ENCODE measurements around the gene RELL1.

RELL1 gene

DNA sequence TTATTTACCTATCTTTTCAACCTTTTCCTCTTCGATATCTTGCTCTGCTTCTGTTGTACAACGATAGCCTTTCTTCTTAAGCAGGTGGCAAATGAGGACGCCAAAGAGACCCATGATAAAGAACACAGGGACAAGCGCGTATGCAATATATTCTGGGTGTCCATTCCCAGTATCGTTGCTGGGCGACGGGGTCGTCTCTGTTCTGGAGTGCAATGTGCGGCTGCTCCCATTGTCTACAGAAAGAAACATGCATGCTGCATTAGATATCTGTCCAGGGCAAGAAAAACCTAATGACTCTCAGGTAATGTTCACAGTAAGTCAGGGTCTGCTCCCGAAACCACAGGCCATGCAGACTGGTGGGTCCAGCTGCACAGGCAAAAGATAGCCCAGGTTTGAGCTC lies 36.9 kb downstream of the RELL1 start:
- no peak for DNase-seq
- TF ChIP-seq POLR2A (IDR thresholded peaks at IDR 0.05; ENCODE audit: low read length): no peak
- TF ChIP-seq GATA1 (IDR thresholded peaks at IDR 0.05; ENCODE audit: low read depth, low read length): no peak

GRCh38 chr4:37648084-37648817 lies 37.9 kb downstream of the RELL1 start:
- no peak for TF ChIP-seq GATA1 (IDR thresholded peaks at IDR 0.05; ENCODE audit: low read depth, low read length)
- no peak for TF ChIP-seq POLR2A (IDR thresholded peaks at IDR 0.05; ENCODE audit: low read length)
- peak in 1 of 2 experiments; percentile 18 for DNase-seq

GRCh38 chr4:37646247-37646646 lies 39.9 kb downstream of the RELL1 start:
- TF ChIP-seq GATA1 (IDR thresholded peaks at IDR 0.05; ENCODE audit: low read depth, low read length) (no peak), POLR2A (IDR thresholded peaks at IDR 0.05; ENCODE audit: low read length) (no peak)

GRCh38 chr4:37645736-37646135 lies 40.4 kb downstream of the RELL1 start:
- TF ChIP-seq POLR2A (IDR thresholded peaks at IDR 0.05; ENCODE audit: low read length) (no peak), GATA1 (IDR thresholded peaks at IDR 0.05; ENCODE audit: low read depth, low read length) (no peak)

More at GRCh38 chr4:37646247-37646646, 39.9 kb downstream of the RELL1 start:
- DNase-seq: no peak

DNA sequence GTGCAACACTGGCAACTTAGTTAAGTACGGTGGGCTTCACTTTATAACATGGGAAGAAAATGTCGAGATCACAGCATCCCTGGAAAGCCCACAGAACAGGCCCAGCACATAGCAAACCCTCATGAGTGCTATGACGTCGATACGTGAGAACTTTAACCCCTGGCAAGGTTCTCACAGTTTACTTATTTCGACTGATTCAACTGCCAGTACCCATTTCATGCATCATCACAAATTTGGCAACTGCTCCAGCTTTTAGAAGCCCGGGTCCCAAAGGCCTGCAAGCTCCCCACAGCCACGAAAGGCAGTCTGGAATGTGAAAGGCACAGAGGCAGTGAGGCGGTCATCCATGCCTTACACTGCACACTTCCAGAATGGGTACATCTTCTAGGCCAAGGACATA lies 41.2 kb downstream of the RELL1 start:
- DNase-seq: no peak
- no peak for TF ChIP-seq GATA1 (IDR thresholded peaks at IDR 0.05; ENCODE audit: low read depth, low read length)
- TF ChIP-seq POLR2A (IDR thresholded peaks at IDR 0.05; ENCODE audit: low read length): no peak

More at GRCh38 chr4:37645736-37646135, 40.4 kb downstream of the RELL1 start:
- no peak for DNase-seq

DNA sequence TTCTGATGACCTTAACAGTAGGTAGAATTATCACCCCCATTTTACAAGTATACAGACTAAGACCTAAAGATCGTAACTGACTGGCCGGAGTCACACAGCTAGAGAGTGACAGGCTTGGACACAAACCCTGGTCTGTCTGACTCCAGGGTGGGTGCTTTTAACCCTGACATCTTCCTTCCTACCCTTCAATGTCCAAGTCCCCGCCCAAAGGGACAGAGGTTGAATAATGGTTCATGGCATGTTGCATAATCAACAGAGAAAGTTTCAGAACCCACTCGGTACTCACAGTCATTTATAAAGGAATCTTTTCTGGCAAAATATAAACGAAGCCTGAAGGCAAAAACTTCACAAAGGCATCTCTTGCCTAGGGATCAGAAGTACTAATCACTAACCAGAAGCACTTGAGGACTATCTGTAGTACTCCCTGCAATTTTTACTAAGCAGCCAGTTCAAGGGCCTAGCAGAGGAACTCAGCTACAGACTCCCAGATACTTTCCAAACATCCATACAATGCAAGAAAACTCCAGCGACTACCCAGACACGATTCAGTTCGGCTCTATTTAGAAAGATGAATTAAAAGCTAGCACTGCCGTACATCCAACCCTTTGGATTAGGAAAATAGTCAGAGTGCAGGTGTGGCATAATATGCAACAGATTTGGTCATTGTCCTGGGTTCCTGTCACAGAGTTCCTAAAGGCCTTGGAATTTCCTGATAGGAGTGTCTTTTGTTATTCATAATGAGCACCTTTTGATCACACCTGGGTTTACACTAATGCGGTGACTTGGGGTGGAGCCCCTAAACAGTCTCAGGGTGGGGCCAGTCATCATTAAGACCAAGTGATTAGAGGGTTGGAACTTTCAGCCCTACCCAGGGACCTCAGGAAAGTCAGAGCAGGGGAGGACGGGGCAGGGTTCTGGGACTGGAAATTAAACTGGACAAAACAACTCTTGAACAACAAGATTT lies 44.0 kb downstream of the RELL1 start:
- TF ChIP-seq POLR2A (IDR thresholded peaks at IDR 0.05; ENCODE audit: low read length) (no peak), GATA1 (IDR thresholded peaks at IDR 0.05; ENCODE audit: low read depth, low read length) (no peak)
- DNase-seq: no peak

- no peak for TF ChIP-seq POLR2A (IDR thresholded peaks at IDR 0.05; ENCODE audit: low read length)
- TF ChIP-seq GATA1 (IDR thresholded peaks at IDR 0.05; ENCODE audit: low read depth, low read length): no peak
- DNase-seq: no peak
Measured at GRCh38 chr4:37641352-37641751, 44.8 kb downstream of the RELL1 start.

DNA sequence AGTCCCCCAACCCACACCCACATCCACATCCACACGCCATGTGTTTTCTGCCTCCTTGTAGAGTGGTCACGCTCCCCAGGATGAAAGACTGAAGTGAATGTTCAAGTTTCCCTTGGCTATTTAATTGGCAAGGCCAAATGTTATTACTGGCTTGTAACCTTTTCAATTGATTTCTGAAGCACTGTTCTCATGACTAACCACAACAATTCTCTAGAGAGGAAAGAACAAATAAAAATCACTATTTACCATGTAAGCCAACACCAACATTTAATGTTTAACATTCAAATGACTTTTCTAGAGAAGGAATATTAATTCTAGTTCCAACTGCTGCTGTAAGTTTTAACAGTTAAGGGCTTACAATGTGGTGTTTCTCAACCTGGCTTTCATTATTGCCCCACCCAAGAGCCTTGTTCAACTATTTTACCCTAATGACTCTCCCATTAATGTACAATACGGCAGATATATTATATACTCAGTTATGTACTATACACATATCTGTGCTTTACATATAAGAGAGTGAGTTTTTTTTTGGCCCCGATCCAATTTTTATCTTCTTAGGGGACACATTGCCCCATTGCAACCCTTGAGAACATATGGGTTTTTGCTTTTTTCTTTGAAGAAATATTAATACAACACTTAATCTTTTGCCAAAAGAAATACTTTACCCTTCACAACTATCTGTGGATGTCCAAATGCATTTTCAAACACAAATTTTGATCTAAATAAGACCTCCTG lies 46.5 kb downstream of the RELL1 start:
- peak in 1 of 2 experiments; percentile 5 for DNase-seq
- TF ChIP-seq GATA1 (IDR thresholded peaks at IDR 0.05; ENCODE audit: low read depth, low read length) (no peak), POLR2A (IDR thresholded peaks at IDR 0.05; ENCODE audit: low read length) (no peak)

DNA sequence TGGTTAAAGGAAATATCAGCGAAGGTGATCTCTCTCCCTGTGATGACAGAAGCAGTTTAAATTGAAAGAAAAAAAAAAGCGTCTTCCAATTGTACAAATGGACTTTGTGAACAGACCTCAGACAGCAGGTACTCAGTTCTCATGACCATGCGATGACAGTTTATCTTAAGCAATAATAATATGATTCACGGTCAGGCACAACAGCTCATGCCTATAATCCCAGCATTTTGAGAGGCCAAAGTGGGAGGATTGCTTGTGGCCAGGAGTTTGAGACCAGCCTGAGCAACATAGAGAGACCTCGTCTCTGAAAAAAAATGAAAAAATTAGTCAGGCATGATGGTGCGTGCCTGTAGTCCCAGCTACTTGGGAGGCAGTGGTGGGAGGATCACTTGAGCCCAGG lies 51.0 kb downstream of the RELL1 start:
- no peak for TF ChIP-seq POLR2A (IDR thresholded peaks at IDR 0.05; ENCODE audit: low read length)
- no peak for TF ChIP-seq GATA1 (IDR thresholded peaks at IDR 0.05; ENCODE audit: low read depth, low read length)
- DNase-seq: no peak

GRCh38 chr4:37634180-37634579 lies 52.0 kb downstream of the RELL1 start:
- DNase-seq: no peak
- TF ChIP-seq GATA1 (IDR thresholded peaks at IDR 0.05; ENCODE audit: low read depth, low read length): no peak
- no peak for TF ChIP-seq POLR2A (IDR thresholded peaks at IDR 0.05; ENCODE audit: low read length)

DNA sequence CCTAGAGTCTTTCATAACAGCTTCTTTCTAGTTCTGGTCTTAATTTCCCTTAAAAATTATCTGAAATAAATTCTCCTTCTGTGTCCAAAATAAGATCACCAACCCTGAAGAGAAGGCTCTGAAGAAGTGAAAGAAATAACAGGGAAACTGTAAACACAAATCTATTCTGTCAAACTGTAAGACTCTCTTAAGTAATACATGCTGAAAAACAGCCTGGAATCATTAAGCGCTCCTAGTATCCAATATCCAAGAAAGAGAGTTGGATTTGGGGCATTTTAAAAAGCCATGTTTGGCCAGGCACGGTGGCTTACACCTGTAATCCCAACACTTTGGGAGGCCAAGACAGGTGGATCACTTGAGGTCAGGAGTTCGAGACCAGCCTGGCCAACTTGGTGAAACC lies 53.3 kb downstream of the RELL1 start:
- no peak for DNase-seq
- TF ChIP-seq GATA1 (IDR thresholded peaks at IDR 0.05; ENCODE audit: low read depth, low read length) (no peak), POLR2A (IDR thresholded peaks at IDR 0.05; ENCODE audit: low read length) (no peak)

DNA sequence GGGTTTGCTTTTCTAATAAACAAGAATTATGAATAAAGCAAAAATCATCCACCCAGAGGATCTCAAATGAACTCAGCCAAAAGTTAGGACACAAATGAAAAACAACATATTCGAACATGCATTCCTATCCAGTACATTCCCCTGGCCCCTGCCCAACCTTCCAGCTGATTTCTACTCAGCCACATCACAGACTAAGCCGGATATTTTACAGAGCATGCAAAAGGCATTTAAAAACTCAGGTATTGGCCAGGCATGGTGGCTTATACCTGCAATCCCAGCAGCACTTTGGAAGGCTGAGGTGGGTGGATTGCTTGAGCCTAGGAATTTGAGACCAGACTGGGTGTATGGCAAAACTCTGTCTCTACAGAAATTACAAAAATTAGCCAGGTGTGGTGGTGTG lies 54.6 kb downstream of the RELL1 start:
- TF ChIP-seq POLR2A (IDR thresholded peaks at IDR 0.05; ENCODE audit: low read length): no peak
- TF ChIP-seq GATA1 (IDR thresholded peaks at IDR 0.05; ENCODE audit: low read depth, low read length): no peak
- no peak for DNase-seq

DNA sequence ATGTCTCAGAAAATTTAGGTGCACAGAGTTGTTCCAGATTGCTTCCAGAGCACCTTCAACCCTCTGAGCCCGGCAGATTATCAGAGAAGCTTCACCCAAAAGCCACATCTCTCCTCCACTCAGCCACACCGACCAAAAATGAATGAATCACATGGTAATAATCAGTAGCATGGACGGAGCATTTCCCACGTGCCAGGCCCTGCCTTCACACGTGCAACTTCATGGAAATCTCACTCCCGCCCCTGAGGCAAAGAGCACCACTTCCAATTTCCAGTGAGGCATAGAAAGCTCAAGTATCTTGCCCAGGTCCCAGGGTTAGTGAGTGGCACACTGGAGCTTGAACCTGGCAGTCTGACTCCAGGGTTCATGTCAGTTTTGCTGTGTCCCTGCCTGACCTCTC lies 56.5 kb downstream of the RELL1 start:
- no peak for TF ChIP-seq GATA1 (IDR thresholded peaks at IDR 0.05; ENCODE audit: low read depth, low read length)
- TF ChIP-seq POLR2A (IDR thresholded peaks at IDR 0.05; ENCODE audit: low read length): no peak

More for the DNA sequence above, 56.5 kb downstream of the RELL1 start:
- no peak for DNase-seq

All from erythroblast (primary cell).